ENCODE measurements around the gene LRRC66.

The LRRC66 gene, protein sequence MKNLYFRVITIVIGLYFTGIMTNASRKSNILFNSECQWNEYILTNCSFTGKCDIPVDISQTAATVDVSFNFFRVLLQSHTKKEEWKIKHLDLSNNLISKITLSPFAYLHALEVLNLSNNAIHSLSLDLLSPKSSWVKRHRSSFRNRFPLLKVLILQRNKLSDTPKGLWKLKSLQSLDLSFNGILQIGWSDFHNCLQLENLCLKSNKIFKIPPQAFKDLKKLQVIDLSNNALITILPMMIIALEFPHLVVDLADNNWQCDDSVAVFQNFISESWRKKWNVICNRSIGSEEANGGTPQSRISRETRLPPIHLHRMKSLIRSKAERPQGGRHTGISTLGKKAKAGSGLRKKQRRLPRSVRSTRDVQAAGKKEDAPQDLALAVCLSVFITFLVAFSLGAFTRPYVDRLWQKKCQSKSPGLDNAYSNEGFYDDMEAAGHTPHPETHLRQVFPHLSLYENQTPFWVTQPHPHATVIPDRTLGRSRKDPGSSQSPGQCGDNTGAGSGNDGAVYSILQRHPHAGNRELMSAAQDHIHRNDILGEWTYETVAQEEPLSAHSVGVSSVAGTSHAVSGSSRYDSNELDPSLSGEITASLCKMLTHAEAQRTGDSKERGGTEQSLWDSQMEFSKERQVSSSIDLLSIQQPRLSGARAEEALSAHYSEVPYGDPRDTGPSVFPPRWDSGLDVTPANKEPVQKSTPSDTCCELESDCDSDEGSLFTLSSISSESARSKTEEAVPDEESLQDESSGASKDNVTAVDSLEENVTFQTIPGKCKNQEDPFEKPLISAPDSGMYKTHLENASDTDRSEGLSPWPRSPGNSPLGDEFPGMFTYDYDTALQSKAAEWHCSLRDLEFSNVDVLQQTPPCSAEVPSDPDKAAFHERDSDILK

GRCh38 chr4:52019936-52020657 lies at the start of gene LRRC66:
Gene LRRC66, minus strand, starts transcription at chr4:52020363. Its CDS starts 2,750 bp downstream, at chr4:52017613.
- no peak within 1 kb of the TSS for H3K4me3 ChIP-seq (ENCODE audit: insufficient read depth, low read length, poor library complexity, severe bottlenecking)
- no peak within 1 kb of the TSS for H3K4me2 ChIP-seq (ENCODE audit: low read depth, low read length, poor library complexity, severe bottlenecking)
- H3K79me2 ChIP-seq (ENCODE audit: insufficient read depth, low read length), result no peaks in the 10 kb centered on the region
- no peak within 1 kb of the TSS for H3K27ac ChIP-seq (ENCODE audit: low read depth, low read length)
- TF ChIP-seq, protein P1, sequence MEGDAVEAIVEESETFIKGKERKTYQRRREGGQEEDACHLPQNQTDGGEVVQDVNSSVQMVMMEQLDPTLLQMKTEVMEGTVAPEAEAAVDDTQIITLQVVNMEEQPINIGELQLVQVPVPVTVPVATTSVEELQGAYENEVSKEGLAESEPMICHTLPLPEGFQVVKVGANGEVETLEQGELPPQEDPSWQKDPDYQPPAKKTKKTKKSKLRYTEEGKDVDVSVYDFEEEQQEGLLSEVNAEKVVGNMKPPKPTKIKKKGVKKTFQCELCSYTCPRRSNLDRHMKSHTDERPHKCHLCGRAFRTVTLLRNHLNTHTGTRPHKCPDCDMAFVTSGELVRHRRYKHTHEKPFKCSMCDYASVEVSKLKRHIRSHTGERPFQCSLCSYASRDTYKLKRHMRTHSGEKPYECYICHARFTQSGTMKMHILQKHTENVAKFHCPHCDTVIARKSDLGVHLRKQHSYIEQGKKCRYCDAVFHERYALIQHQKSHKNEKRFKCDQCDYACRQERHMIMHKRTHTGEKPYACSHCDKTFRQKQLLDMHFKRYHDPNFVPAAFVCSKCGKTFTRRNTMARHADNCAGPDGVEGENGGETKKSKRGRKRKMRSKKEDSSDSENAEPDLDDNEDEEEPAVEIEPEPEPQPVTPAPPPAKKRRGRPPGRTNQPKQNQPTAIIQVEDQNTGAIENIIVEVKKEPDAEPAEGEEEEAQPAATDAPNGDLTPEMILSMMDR (IDR thresholded peaks at IDR 0.05; ENCODE audit: insufficient read depth, low read length, poor library complexity, severe bottlenecking), result no peak
- no peak within 1 kb of the TSS for H2AFZ ChIP-seq (ENCODE audit: low read depth, low read length, severe bottlenecking)
- no peaks in the 10 kb centered on the region for H4K20me1 ChIP-seq (ENCODE audit: low read depth, low read length)
- H3K9me2 ChIP-seq (replicated peaks; ENCODE audit: insufficient read depth, low read length), result no peaks in the 10 kb centered on the region
- H3K36me3 ChIP-seq (ENCODE audit: low read length), result peaks cover 7% of the 10 kb centered on the region; the same call in 1 of the 2 replicates
- H3F3A ChIP-seq (ENCODE audit: insufficient read depth), result no peaks in the 10 kb centered on the region
- no peaks in the 10 kb centered on the region for H3K27me3 ChIP-seq (ENCODE audit: low read length)
- no peak within 1 kb of the TSS for H3K9ac ChIP-seq (ENCODE audit: low read length)
- H3K9me3 ChIP-seq (ENCODE audit: insufficient read depth, low read length), result no peaks in the 10 kb centered on the region

DNA sequence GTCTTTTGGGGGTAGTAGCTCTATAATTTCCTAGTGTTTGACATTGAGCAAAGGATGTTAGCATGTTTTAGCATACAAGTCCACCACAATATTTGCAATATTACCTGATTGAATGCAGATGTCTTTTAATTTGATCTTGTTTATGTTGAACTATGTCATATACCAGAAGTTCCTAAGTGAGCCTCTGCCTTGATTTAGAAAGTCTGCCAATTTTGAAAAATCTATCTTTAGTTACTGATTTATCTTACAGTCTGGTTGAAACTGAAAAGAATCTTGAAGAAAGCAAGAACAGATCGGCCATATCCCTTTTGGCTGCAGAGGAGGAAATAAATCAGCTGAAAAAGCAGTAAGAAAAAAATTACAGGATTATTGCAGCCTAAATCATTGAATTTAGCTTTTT lies 49.4 kb upstream of the LRRC66 start:
- Histone ChIP-seq H3K9me2 (replicated peaks; ENCODE audit: insufficient read depth, low read length) (no peaks in the 10 kb centered on the region), H3K9me3 (ENCODE audit: insufficient read depth, low read length) (no peaks in the 10 kb centered on the region), H2AFZ (ENCODE audit: low read depth, low read length, severe bottlenecking) (no peak overlapping the region), H3K9ac (ENCODE audit: low read length) (no peak overlapping the region), H3K79me2 (ENCODE audit: insufficient read depth, low read length) (no peaks in the 10 kb centered on the region), H3F3A (ENCODE audit: insufficient read depth) (no peaks in the 10 kb centered on the region), H3K36me3 (ENCODE audit: low read length) (no peaks in the 10 kb centered on the region), H3K4me2 (ENCODE audit: low read depth, low read length, poor library complexity, severe bottlenecking) (no peak overlapping the region), H3K27ac (ENCODE audit: low read depth, low read length) (no peak overlapping the region), H4K20me1 (ENCODE audit: low read depth, low read length) (no peaks in the 10 kb centered on the region), H3K27me3 (ENCODE audit: low read length) (no peaks in the 10 kb centered on the region), H3K4me3 (ENCODE audit: insufficient read depth, low read length, poor library complexity, severe bottlenecking) (no peak overlapping the region)
- TF ChIP-seq, protein P1 (IDR thresholded peaks at IDR 0.05; ENCODE audit: insufficient read depth, low read length, poor library complexity, severe bottlenecking), result no peak
- no peak for TF ChIP-seq EZH2phosphoT487 (conservative IDR thresholded peaks at IDR 0.05; ENCODE audit: low read length)

- Histone ChIP-seq H3K4me3 (ENCODE audit: insufficient read depth, low read length, poor library complexity, severe bottlenecking) (no peak overlapping the region), H3K9me2 (replicated peaks; ENCODE audit: insufficient read depth, low read length) (no peaks in the 10 kb centered on the region), H3K36me3 (ENCODE audit: low read length) (no peaks in the 10 kb centered on the region), H4K20me1 (ENCODE audit: low read depth, low read length) (no peaks in the 10 kb centered on the region), H3F3A (ENCODE audit: insufficient read depth) (no peaks in the 10 kb centered on the region), H2AFZ (ENCODE audit: low read depth, low read length, severe bottlenecking) (no peak overlapping the region), H3K4me2 (ENCODE audit: low read depth, low read length, poor library complexity, severe bottlenecking) (no peak overlapping the region), H3K79me2 (ENCODE audit: insufficient read depth, low read length) (no peaks in the 10 kb centered on the region), H3K27me3 (ENCODE audit: low read length) (no peaks in the 10 kb centered on the region), H3K27ac (ENCODE audit: low read depth, low read length) (no peak overlapping the region), H3K9ac (ENCODE audit: low read length) (no peak overlapping the region), H3K9me3 (ENCODE audit: insufficient read depth, low read length) (no peaks in the 10 kb centered on the region)
- TF ChIP-seq EZH2phosphoT487 (conservative IDR thresholded peaks at IDR 0.05; ENCODE audit: low read length), result no peak
These were observed 39.2 kb upstream of the LRRC66 start for GRCh38 chr4:52059372-52059771.

All from SU-DHL-6 (cell line).